HG02610 (cell line): Measurements from ENCODE around the gene NIPSNAP2.
"Not testable (repeated sequence)": the region's sequence is repeated elsewhere in the genome, so short reads cannot be mapped to it uniquely, and the experiment has no call there.

Experiments used
- ATAC-seq: cut with Tn5 transposase; IDR thresholded peaks from one replicate; pipeline ENCODE4 v1.9.1; 2021; ENCODE audit warnings: mild to moderate bottlenecking, moderate library complexity; ENCODE audit not compliant: unreplicated experiment

The NIPSNAP2 gene

DNA sequence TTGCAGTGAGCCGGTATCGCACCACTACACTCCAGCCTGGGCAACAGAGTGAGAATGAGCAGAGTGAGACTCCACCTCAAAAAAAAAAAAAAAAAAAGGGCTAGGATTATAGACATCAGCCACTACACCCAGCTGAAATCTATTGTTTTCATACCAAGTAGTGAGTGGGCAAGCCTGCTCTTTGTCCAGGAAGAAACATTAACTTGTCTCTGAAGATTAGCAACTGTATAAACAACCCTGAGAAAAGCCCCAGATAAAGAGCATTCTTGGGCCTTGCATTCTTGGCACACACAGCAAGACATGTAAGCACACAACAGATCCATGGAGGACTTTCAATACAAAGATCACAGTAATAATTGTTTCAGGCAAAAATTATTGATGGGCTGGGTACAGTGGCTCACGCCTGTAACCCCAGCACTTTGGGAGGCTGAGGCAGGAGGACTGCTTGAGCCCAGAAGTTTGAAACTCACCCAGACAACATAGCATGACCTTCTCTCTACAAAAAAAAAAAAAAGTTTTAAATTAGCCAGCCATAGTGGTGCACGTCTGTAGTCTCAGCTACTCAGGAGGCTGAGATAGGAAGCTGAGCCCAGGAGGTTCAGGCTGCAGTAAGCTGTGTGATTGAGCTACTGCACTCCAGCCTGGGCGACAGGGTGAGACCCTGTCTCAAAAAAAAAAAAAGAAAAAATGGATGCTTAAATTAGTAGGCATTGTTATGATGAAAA is 82.5 kb downstream of the NIPSNAP2 start:
- no peak for ATAC-seq

DNA sequence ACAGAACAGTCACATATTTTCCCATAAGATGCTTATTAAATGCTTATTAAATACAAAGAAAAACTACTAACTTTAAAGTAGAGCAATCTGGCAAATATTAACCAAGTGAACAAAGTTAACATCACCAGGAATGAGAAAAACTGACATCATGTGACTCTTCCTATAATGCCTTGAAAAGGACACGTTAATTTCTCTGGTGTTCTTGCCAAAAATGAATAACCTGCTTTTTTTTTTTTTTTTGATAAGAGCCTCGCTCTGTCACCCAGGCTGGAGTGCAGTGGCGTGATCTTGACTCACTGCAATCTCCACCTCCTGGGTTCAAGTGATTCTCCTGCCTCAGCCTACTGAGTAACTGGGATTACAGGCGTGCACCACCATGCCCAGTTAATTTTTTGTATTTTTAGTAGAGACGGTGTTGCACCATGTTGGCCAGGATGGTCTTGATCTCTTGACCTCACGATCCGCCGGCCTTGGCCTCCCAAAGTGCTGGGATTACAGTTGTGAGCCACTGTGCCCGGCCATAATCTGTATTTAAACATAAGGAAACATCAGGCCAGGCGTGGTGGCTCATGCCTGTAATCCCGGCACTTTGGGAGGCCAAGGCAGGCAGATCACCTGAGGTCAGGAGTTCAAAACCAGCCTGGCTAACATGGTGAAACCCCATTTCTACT is 83.2 kb downstream of the NIPSNAP2 start:
- not testable (repeated sequence) for ATAC-seq

DNA sequence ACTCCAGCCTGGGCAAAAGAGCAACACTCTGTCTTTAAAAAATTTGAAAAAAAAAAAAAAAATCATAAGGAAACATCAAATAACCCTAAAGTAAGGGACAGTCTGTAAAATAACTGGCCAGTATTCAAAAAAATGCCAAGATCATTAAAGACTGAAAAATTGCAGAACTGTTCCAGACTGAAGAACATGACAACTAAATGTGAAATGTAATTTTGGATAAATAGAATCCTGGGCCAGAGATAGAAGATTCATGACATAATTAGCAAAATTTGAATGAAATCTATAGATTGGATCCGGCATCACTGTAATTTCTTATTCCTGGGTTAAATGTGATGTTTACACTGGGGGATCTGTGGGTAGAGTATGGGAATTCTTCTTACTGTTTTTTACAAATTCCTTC is 83.9 kb downstream of the NIPSNAP2 start:
- ATAC-seq, result no peak

DNA sequence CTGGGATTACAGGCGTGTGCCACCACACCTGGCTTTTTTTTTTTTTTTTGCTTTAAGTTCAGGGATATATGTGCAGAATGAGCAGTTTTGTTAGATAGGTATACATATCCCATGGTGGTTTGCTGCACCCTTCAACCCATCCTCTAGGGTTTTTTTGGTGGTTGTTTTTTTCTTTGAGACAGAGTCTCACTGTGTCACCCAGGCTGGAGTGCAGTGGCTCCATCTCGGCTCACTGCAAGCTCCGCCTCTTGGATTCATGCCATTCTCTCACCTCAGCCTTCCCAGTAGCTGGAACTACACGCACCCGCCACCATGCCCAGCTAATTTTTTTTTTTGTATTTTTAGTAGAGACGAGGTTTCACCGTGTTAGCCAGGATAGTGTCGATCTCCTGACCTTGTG is 84.4 kb downstream of the NIPSNAP2 start:
- ATAC-seq, result not testable (repeated sequence)
